Measurements from ENCODE around the gene MR1. TPM values are rescaled to one million over a fixed set of nuclear protein-coding genes. Genes with fewer than 3 reads are reported as not detected.

The MR1 gene
- total and polyA plus RNA-seq, 9 of the 15 experiments (the other 6 are each of a cell fraction or from before 2014, with no cell fraction given): 9.7 to 21.7 (median 15.6) TPM

DNA sequence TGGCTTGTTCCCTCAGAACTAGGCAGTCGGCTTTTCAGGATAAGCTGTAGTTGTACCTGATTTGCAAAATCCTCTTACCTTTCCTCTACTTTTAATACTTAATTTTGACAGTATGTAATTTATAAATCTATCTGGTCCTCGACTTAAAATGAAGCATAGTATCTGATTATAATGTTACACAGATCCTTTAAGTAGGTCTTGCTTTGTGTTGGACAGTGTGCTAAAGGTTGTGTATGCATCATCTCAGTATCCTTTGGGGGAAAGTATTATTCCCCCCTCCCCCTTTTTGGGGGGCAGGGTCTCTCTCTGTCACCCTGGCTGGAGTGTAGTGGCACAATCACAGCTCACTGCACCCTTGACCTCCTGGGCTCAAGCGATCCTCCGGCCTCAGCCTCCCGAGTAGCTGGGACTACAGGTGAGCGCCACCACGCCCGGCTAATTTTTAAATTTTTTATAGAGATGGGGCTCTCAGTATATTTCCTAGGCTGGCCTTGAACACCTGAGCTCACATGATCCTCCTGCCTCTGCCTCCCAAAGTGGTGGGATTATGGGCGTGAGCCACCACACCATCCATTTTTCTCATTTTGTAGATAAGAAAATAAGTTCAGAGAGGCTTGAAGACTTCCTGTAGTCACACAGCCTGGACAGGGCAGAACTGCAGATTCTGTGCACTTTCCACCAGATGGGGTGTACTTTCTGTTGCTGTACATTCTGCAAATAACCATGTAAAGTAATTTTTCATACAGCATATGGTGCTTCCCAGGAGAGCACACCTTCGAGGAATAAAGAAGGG, 10.3 kb upstream of the MR1 start:
- no peak for FAIRE-seq
- Histone ChIP-seq H3K9me1 (ENCODE audit: control insufficient read depth, insufficient read depth, low read length) (no peaks in the 10 kb centered on the region), H4K20me1 (replicated peaks; ENCODE audit: control insufficient read depth, insufficient read depth, low read length) (peaks cover 8% of the 10 kb centered on the region; the same call in 1 of the 2 replicates), H3K4me3 (peak overlapping the region; percentile 94), H3K36me3 (ENCODE audit: control insufficient read depth, insufficient read depth, low read length) (peaks cover 12% of the 10 kb centered on the region; the same call in 1 of the 3 replicates), H3K9ac (ENCODE audit: insufficient read depth in 1 of 2, low read depth in 2 of 2, low read length in 2 of 2) (no peak overlapping the region), H3K9me3 (replicated peaks; ENCODE audit: control insufficient read depth, insufficient read depth, low read depth, low read length) (no peaks in the 10 kb centered on the region), H3K27me3 (ENCODE audit: control insufficient read depth in 2 of 2, insufficient read depth in 2 of 2, low read length in 2 of 2) (no peaks in the 10 kb centered on the region; a peak in 1 of 5 replicates), H3K4me2 (ENCODE audit: insufficient read depth, low read length) (peak overlapping the region; percentile 99), H3K27ac (ENCODE audit: extremely low read depth, low read depth, low read length) (no peak overlapping the region; the same call in 2 of the 3 replicates), H3K4me1 (replicated peaks in 1 of 2; ENCODE audit: control insufficient read depth in 2 of 2, insufficient read depth in 2 of 2, low read length in 2 of 2) (peaks cover 8 to 10% of the 10 kb centered on the region in 2 experiments; a peak in 3 of 5 replicates), H3K79me2 (ENCODE audit: control insufficient read depth, insufficient read depth, low read length) (peaks cover 42% of the 10 kb centered on the region), H2AFZ (ENCODE audit: low read depth, low read length) (peak overlapping the region; percentile 80)
- BruUV-seq (replicated peaks): no TSS peak
- no peak for ATAC-seq
- no peak for DNase-seq (ENCODE audit: extremely low read depth in 1 of 4, low spot score in 3 of 4)
- WGBS (ENCODE audit: insufficient coverage, low coverage, missing lambda C conversion rate): 63% methylated on average over 10 of the region's 10 CpGs
- CTCF ChIA-PET (ENCODE audit: low intra/inter-chr PET ratio): interaction anchor here (0.8 kb wide), 1 partner anchor 64 kb away, joined by 3 read pairs; no protein-coding TSS in a partner anchor
- POLR2A ChIA-PET: interaction anchor here (1.0 to 5.3 kb wide), 5 partner anchors 10 to 67 kb away, joined by 3 to 41 read pairs (median 4); partner anchors contain the start of gene MR1
- intact Hi-C loops (cut with micrococcal nuclease) (loop anchor here (5.0 kb wide), 1 partner anchor 91 kb away; no protein-coding TSS in a partner anchor), in situ Hi-C loops (cut with MboI) (no loop called here)
- TF ChIP-seq HMGN3 (IDR thresholded peaks at IDR 0.05; ENCODE audit: borderline replicate concordance, extremely low read depth, insufficient read length, low read depth, low read length): no peak
- 0 out of 2 replicates have a peak, but pooled peaks have one; percentile 29 for TF ChIP-seq FOSL1 (tag; conservative IDR thresholded peaks at IDR 0.05)
- peak; percentile 43 for TF ChIP-seq ZFP36 (IDR thresholded peaks at IDR 0.05; ENCODE audit: low read depth, low read length, partially characterized antibody)
- 0 out of 2 replicates have a peak, but pooled peaks have one; percentile 17 for TF ChIP-seq ZFX (CRISPR knock-in tag; IDR thresholded peaks at IDR 0.05)
- no peak for TF ChIP-seq MXD1 (CRISPR knock-in tag; IDR thresholded peaks at IDR 0.05; ENCODE audit: borderline replicate concordance, poor library complexity, severe bottlenecking)
- TF ChIP-seq, protein P1, sequence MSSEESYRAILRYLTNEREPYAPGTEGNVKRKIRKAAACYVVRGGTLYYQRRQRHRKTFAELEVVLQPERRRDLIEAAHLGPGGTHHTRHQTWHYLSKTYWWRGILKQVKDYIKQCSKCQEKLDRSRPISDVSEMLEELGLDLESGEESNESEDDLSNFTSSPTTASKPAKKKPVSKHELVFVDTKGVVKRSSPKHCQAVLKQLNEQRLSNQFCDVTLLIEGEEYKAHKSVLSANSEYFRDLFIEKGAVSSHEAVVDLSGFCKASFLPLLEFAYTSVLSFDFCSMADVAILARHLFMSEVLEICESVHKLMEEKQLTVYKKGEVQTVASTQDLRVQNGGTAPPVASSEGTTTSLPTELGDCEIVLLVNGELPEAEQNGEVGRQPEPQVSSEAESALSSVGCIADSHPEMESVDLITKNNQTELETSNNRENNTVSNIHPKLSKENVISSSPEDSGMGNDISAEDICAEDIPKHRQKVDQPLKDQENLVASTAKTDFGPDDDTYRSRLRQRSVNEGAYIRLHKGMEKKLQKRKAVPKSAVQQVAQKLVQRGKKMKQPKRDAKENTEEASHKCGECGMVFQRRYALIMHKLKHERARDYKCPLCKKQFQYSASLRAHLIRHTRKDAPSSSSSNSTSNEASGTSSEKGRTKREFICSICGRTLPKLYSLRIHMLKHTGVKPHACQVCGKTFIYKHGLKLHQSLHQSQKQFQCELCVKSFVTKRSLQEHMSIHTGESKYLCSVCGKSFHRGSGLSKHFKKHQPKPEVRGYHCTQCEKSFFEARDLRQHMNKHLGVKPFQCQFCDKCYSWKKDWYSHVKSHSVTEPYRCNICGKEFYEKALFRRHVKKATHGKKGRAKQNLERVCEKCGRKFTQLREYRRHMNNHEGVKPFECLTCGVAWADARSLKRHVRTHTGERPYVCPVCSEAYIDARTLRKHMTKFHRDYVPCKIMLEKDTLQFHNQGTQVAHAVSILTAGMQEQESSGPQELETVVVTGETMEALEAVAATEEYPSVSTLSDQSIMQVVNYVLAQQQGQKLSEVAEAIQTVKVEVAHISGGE (CRISPR knock-in tag; IDR thresholded peaks at IDR 0.05): 0 out of 6 replicates have a peak, but pooled peaks of 1 of the 3 experiments have one; percentile 41
- TF ChIP-seq, protein P2, sequence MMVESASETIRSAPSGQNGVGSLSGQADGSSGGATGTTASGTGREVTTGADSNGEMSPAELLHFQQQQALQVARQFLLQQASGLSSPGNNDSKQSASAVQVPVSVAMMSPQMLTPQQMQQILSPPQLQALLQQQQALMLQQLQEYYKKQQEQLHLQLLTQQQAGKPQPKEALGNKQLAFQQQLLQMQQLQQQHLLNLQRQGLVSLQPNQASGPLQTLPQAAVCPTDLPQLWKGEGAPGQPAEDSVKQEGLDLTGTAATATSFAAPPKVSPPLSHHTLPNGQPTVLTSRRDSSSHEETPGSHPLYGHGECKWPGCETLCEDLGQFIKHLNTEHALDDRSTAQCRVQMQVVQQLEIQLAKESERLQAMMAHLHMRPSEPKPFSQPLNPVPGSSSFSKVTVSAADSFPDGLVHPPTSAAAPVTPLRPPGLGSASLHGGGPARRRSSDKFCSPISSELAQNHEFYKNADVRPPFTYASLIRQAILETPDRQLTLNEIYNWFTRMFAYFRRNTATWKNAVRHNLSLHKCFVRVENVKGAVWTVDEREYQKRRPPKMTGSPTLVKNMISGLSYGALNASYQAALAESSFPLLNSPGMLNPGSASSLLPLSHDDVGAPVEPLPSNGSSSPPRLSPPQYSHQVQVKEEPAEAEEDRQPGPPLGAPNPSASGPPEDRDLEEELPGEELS (CRISPR knock-in tag; IDR thresholded peaks at IDR 0.05; ENCODE audit: borderline replicate concordance): peak; percentile 54; the same call in 1 of the 2 replicates
